AG08395 (cell line): Measurements from ENCODE around the gene C11orf98.
"Not testable (repeated sequence)": the region's sequence is repeated elsewhere in the genome, so short reads cannot be mapped to it uniquely, and the experiment has no call there.

ENCODE experiments used
- DNase-seq: peaks from one replicate; pipeline ENCODE4 v3.0.0; 2012; ENCODE audit warnings: mixed read lengths, low spot score

The C11orf98 gene

DNA sequence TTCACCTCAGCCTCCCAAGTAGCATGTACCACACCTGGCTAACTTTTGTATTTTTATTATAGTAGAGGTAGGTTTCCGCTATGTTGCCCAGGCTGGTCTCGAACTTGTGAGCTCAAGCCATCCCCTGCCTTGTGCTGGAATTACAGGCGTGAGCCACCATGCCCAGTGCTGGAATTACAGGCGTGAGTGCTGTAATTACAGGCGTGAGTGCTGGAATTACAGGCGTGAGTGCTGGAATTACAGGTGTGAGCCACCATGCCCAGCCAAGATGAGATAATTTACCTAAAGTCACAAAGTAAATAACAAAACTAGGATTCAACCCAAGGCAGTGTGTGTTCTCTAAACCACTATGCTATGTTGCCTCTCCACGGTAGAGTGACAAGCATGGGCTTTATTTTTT, 17.5 kb upstream of the C11orf98 start:
- no peak for DNase-seq

DNA sequence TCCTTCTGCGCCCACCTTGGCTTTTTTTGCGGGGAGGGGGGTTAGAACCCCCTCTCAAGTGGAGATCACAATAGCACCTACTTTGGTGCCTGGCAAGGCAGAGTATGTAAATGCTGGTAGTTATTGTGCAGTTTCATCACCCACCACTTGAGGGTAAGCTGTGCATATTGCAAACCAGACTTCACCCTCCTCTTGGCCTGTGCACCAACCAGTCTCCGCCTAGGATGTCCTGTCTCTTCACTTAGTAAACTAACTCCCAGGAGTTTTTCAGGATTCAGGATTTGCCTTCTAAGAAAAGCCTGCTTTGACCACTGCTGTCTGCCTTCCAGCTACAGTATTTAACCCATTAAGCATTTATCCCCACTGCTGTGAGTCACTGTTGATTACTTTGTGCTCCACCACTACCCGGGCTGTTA, 15.8 kb upstream of the C11orf98 start:
- DNase-seq = peak; percentile 81

DNA sequence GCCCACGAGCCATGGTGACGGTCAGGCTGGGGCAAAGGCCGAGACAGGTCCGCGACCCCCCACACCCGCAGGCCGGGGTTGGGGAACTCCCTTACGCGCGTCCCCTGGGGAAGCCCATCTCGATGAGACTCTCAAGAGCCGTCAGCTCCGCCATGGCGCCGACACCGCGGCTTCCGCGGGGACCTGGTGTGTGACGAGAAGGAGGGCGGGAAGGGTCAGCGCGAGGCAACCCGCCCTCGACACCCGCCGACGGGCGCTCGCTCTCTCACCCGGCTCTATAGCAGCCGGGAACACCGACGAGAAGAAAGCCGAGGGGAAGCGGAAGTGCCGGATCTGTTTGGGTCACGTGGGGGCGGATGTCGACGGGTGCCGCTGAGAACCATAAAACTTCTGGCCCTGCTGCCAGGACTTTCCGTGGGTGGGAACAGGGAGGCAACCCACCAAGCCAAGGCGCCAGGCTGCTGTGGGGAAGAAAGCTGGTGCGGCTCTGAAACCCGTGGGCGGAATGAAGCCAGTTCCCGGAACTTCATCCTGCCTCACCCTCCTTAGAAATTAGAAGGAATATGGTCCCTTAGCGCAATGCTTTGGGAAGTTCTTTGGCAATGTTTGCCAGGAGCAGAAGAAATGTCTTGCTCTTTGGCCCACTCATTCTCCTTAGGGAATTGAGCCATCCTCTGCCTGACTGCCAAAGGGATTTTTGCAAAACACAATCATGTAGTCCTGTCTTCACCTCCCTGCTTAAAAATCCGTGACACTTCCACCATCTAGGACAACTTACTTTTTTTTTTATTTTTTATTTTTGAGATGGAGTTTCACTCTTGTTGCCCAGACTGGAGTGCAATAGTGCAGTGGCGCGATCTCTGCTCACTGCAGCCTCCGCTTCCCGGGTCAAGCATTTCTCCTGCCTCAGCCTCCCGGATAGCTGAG, 14.0 kb upstream of the C11orf98 start, which contains the start of gene UBXN1:
Gene UBXN1, minus strand, starts transcription at position 304 of the 927 bp plus-strand sequence. Its CDS starts 150 bp downstream, at position 154.
- DNase-seq = peak; percentile 91

DNA sequence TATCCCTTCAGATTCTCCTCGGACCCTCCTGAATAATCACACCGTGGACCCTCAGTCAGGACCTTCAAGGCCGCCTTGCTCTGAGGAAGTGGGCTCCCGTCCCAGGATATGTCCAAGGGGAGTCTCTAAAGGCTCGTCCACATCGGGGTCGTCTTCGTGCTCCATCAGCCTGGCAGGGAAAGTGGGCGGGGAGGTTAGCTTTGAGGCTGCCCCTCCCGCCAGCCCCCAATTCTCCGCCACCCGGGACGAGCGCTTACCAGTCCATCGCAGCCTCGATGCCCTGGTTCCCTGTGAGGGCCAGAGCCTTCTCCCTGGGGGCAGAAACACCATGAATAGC, 13.4 kb upstream of the C11orf98 start:
- DNase-seq = no peak

DNA sequence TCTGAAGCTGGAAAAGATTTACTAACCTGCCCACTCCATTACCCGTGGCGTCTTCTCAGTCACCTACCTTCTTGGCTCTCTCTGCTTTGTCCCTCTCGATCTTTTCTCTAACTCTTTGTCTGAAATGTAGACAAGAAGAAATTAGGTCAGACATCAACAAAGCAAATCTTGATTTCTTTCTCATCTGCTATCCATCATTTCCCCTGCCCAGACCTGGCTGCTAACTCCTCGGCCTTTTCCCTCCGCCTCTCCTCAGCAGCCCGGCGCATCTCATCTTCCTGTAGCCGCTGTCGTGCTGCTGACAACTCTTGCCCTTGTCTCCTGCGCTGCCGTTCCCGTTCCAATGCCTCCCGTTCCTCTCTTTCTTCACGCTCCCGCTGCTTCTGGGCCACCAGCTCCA, 12.7 kb upstream of the C11orf98 start:
- no peak for DNase-seq

DNA sequence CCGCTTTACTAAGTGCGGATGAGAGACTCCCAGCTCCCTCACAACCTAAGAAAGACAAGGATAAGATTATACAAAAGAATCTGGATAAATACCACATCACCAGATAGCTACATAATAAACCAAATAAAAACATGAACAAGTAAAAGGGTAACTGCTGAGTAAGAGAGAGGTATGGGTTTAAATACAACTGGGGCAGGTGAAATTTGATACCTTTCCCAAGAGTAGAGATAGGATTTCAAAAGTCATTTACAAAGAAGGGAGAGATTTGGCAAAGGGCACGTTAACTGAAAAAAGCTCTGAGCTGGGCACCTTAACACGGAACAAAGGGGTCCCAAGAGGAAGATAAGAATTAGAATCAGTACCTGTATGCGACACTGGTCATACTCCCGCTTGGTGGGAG, 12.1 kb upstream of the C11orf98 start:
- DNase-seq = no peak

DNA sequence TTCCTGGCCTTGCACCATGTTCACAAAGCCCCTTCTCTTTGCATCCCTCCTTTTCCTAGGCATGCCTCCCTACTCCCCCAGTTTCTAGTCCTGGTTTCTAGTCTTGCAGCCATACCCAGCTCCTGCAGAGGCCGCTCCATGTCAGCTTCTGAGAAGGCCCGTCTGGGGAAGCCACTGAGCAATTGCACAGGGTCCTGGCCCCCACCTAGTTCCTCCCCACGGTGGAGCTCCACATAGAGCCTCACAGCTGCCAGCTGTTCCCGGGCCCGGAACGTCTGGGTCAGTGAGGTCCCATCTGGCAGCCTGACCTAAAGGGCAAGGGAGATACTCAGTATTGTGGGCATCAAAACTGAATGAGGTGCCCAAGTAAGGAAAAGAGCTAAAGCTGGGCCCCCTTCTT, 11.7 kb upstream of the C11orf98 start:
- no peak for DNase-seq

DNA sequence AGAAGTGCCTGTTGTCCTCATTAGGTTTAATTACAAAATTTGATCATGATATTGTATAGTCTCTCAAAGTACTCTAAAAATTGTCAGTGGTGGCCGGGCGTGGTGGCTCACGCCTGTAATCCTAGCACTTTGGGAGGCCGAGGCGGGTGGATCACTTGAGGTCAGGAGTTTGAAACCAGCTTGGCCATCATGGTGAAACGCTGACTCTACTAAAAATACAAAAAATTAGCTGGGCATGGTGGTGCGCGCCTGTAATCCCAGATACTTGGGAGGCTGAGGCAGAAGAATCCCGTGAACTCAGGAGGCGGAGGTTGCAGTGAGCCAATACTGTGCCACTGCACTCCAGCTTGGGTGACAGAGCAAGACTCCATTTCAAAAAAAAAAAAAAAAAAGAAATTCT, 10.4 kb upstream of the C11orf98 start:
- DNase-seq = not testable (repeated sequence)

DNA sequence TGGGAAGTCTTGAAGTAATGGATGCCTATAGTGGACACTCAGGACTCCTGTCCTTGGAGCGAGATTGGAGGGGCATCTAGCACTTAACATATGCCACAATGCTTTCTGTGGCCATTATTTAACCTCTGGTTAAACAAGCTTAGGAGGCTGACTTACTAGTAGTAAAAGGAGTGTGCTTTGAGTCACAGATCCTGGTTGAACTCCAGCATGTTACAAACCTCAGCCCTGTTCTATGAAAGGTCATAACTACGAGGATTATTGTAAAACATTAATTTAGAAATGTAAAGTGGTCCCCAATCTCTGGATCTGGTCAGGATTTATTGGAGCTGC, 8.2 kb upstream of the C11orf98 start:
- DNase-seq = no peak

DNA sequence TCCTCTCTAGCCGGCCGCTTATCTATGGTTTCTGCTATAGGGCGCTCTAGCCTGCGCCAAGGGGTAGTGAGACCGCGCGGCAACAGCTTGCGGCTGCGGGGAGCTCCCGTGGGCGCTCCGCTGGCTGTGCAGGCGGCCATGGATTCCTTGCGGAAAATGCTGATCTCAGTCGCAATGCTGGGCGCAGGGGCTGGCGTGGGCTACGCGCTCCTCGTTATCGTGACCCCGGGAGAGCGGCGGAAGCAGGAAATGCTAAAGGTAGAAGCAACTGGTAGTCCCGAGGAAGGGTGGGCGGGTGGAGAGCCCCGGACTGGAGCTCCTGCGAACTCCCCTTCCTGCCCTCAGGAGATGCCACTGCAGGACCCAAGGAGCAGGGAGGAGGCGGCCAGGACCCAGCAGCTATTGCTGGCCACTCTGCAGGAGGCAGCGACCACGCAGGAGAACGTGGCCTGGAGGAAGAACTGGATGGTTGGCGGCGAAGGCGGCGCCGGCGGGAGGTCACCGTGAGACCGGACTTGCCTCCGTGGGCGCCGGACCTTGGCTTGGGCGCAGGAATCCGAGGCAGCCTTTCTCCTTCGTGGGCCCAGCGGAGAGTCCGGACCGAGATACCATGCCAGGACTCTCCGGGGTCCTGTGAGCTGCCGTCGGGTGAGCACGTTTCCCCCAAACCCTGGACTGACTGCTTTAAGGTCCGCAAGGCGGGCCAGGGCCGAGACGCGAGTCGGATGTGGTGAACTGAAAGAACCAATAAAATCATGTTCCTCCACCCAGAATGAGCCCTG, 6.8 kb upstream of the C11orf98 start, which contains the start of the genes LBHD1 and UQCC3:
Gene LBHD1, minus strand, starts transcription at position 660 of the 782 bp plus-strand sequence. CDS start 2,236 bp downstream, outside the sequence.
Gene UQCC3, plus strand, starts transcription at position 66 of the 782 bp plus-strand sequence. Its CDS starts 73 bp downstream, at position 139.
- DNase-seq = peak; percentile 69

DNA sequence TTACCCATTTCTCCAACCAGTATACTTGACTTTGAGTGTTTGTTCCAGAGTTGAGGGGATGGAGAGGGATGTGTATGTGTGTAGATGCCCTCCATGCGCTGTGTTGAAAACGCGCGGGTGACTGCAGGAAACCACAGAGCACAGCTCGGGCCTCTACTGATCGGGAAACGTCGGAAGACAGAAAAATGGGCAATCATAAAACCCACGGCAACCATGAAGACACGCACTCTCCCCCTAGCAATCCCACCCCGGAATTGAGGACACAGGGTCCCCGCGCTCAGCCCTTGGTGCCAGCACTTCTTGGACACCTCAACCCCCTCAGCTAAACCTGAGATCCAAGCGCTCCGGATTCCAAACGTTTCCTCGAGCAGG, 6.2 kb upstream of the C11orf98 start:
- DNase-seq = peak; percentile 35

- no peak for DNase-seq
Measured at GRCh38 chr11:62669420-62670161, 4.6 kb upstream of the C11orf98 start.

DNA sequence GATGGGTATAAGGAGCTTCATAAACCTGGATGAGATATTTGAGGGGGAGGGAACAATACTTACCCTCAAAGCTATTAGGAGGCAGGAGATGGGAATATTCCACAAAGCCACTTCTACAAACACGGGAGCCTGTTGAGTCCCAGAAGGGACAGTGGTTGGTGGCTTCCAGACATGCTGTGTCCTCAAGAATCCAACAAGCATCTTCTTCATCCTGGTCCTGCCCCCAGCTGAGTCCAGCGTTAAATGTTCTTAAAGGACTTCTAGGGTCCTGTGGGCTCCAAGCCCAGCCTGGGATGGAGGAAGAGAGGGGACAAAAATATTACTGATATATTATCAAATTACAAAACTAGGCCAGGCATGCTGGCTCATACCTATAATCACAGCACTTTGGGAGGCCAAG, 2.5 kb upstream of the C11orf98 start:
- DNase-seq = no peak

DNA sequence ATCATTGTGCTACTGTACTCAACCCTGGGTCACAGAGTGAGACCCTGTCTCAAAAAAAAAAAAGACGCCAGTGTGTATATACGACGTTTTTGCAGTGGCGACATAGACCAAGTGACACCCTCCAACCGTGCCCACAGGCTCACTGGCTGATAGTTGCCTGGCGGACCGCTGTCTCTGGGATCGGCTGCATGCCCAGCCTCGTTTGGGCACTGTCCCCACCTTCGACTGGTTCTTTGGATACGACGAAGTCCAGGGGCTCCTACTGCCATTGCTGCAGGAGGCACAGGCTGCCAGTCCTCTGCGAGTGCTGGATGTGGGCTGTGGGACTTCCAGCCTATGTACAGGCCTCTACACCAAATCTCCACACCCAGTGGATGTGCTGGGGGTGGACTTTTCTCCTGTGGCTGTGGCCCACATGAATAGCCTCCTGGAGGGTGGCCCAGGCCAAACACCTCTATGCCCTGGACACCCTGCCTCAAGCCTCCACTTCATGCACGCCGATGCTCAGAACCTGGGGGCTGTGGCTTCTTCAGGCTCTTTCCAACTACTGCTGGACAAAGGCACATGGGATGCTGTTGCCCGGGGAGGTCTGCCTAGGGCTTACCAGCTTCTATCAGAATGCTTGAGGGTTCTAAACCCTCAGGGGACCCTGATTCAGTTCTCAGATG, 1.4 kb upstream of the C11orf98 start:
- no peak for DNase-seq

DNA sequence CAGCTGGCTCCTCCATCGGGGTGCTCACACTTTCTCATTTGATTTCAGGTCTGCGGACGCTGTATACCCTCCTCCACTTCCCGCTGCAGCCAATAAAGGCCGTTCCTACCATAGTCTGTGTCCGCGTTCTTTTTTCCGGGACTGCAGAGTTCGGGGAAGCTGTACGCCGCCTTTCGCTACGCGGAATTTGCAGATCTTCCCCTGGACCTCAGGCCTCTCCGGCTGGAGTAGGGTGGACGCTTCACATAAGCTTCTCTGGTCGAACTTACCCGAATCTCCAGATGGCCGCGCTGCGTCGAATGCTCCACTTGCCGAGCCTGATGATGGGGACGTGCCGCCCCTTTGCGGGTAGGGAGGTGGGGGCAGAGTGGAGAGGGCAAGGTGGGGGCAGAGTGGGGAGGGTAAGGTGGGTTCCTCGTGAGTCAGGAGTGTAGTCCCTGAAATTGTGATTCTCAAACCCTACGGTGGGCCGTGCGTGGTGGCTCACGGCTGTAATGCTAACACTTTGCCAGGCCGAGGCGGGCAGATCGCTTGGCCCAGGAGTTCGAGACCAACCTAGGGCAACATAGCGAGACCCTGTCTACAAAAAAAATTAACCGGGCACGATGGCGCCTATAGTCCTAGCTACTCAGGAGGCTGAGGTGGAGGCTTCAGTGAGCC, 719 bp upstream of the C11orf98 start:
- peak; percentile 41 for DNase-seq

DNA sequence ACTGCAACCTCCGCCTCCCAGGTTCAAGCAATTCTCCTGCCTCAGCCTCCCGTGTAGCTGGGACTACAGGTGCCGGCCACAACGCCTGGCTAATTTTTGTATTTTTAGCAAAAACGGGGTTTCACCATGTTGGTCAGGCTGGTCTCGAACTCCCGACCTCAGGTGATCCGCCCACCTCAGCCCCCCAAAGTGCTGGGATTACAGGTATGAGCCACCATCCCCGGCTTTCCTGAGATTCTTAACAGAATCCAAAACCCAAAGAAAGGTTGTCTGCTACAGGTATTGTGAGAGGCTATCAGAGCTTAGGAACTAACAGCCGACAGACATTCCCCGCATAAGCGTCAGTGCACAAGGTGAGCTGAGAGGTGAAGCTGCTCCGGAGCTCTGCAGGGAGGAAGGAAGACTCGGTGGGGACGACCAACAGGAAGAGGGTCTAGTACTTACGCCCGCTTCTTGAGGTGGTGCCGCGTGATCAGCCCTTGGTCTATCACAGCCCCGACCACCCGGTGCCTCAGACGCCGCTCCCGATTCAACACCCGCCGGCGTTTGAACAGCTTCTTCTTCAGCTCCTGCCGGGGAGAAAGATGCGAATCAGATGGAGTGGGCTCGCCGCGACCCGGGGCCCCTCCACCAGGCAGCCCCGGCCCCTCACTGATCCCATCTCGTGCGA, 470 bp downstream of the C11orf98 start:
- DNase-seq = no peak

DNA sequence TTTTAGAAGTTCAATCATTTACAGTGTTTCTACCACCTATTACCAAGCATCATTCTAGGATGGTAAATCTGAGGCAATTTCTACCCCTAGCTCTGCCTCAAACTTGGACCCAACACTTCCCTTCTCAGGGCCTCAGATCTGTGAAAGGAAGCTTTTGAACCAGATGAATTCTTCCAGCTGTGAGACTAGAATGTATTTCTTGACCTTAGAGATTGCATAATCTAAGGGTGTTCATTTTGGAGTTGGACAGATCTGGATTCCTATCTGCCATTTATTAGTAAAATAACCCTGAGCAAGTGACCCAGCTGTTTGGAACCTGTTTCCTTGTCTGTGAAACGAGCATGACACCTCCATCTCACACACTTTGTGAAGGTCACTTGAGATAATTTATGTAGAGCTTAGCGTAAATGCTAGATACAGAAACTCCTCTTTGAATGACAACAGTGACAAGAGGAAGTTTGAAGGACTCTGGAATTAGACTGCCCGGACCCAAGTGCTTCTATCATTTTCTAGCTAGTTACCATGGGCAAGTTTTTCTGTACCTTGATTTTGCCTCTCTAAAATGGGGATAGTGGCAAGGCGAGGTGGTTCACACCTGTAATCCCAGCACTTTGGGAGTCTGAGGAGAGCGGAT, 8.1 kb downstream of the C11orf98 start:
- DNase-seq = no peak

- no peak for DNase-seq
Measured at GRCh38 chr11:62654297-62654696, 10.7 kb downstream of the C11orf98 start.

- no peak for DNase-seq
Measured at GRCh38 chr11:62652161-62653006, 12.6 kb downstream of the C11orf98 start.
